ENCODE data around the gene CEPT1. TPM values are rescaled to one million over a fixed set of nuclear protein-coding genes. Genes with fewer than 3 reads are reported as not detected.
A peak's percentile ranks its signal among the peaks of the same experiment; 100 is the strongest.

CEPT1 gene
- total RNA-seq, 2 donors from 2014 or later = 16.9 to 26.0 TPM

DNA sequence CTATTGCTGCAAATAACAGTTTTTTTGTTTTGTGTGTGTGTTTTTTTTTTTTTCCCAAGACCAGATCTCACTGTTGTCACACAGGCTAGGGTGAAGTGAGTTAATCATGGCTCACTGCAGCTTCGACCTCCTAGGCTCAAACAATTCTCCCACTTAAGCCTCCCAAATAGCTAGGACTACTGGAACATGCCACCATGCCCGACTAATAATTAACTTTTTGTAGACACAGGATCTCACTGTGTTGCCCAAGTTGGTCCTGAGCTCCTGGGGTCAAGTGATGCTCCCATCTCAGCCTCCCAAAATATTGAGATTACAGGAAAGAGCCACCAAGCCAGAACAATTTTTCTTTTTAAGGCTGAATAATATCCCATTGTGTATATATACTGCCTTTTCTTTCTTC, 35.0 kb upstream of the CEPT1 start:
- intact Hi-C loops (cut with DNase I) = no loop called here
- Histone ChIP-seq H3K4me3 (no peak overlapping the region), H3K36me3 (replicated peaks in 1 of 2; ENCODE audit: insufficient read depth in 1 of 2, low read depth in 2 of 2) (no peaks in the 10 kb centered on the region), H3K27me3 (no peaks in the 10 kb centered on the region), H3K4me1 (peaks cover 1% of the 10 kb centered on the region), H3K27ac (no peak overlapping the region), H3K9me3 (no peaks in the 10 kb centered on the region)
- no peak for TF ChIP-seq POLR2A (IDR thresholded peaks at IDR 0.05)
- TF ChIP-seq, protein P1, sequence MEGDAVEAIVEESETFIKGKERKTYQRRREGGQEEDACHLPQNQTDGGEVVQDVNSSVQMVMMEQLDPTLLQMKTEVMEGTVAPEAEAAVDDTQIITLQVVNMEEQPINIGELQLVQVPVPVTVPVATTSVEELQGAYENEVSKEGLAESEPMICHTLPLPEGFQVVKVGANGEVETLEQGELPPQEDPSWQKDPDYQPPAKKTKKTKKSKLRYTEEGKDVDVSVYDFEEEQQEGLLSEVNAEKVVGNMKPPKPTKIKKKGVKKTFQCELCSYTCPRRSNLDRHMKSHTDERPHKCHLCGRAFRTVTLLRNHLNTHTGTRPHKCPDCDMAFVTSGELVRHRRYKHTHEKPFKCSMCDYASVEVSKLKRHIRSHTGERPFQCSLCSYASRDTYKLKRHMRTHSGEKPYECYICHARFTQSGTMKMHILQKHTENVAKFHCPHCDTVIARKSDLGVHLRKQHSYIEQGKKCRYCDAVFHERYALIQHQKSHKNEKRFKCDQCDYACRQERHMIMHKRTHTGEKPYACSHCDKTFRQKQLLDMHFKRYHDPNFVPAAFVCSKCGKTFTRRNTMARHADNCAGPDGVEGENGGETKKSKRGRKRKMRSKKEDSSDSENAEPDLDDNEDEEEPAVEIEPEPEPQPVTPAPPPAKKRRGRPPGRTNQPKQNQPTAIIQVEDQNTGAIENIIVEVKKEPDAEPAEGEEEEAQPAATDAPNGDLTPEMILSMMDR (IDR thresholded peaks at IDR 0.05) = no peak
- DNase-seq = no peak
- WGBS, 2 donors = 67% methylated on average over 2 of the region's 2 CpGs
- no peak for ATAC-seq

DNA sequence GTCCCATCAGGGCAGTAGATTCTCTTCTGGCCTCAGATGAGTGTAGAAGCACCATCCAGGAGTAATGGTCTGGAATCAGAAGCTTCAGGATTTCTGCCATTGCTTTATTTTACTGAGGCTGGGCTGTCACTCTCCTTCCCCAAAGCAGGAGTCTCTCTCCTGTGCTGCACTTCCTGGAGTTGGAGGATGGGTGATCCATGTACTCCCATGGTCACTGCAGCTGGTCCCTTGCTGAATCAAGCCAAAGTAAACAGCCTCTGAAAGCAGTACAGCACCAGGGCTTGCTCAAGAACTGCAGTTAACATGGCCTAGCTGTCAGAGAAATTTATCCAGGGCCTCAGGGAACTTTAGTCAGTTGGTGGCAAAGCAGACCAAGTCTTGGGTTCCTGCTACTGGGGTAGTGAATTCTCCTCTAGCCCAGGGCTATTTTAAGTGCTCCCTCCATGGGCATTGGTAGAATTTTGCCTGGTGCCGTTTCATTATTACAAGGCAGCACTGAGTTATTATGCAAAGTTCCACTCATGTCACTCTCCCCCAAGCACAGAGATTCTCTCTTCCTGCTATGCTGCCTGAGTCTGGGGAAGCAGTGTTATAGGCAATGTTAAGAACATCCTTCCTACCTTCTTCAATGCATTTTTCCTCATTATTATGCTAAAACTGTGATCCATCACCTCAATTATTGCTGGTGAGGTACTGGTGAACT, 29.7 kb upstream of the CEPT1 start:
- no peak for TF ChIP-seq POLR2A (IDR thresholded peaks at IDR 0.05)
- TF ChIP-seq, protein P1 (IDR thresholded peaks at IDR 0.05) = peak in 1 of 7 experiments; percentile 5
- WGBS, 2 donors = 71 to 94% methylated on average over 1 of the region's 1 CpG

DNA sequence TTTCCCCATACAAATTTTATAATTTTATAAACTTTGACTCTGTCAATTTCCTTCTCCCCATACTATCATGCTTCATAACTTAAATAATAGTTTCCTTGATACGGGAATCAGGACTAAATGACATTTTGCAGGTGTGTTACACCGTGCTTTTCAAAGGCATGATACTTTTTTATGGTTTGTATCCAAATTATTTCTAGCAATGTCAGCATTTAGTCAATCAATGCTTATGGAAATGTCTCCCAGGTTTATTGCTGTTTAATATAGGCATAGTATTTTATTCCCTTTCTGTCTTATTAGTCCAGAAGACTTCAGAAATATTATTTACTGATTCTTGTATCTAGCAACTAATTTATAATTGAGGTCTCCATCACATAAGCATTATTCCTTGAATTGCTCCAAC, 23.5 kb upstream of the CEPT1 start:
- ATAC-seq (no peak), DNase-seq (no peak)
- intact Hi-C loops (cut with DNase I) = no loop called here
- Histone ChIP-seq H3K4me3 (no peak overlapping the region), H3K27ac (no peak overlapping the region), H3K4me1 (no peaks in the 10 kb centered on the region), H3K9me3 (no peaks in the 10 kb centered on the region), H3K36me3 (replicated peaks in 1 of 2; ENCODE audit: insufficient read depth in 1 of 2, low read depth in 2 of 2) (peaks cover 7 to 9% of the 10 kb centered on the region in 2 donors), H3K27me3 (no peaks in the 10 kb centered on the region)
- WGBS, 2 donors = 97% methylated on average over 2 of the region's 2 CpGs
- TF ChIP-seq, protein P1 (IDR thresholded peaks at IDR 0.05) = no peak
- TF ChIP-seq POLR2A (IDR thresholded peaks at IDR 0.05) = no peak

More for the DNA sequence above, 29.7 kb upstream of the CEPT1 start:
- DNase-seq (peak; percentile 47 to 81 (median 71)), ATAC-seq (peak; percentile 59)
- intact Hi-C loops (cut with DNase I) = no loop called here
- Histone ChIP-seq H3K27me3 (no peaks in the 10 kb centered on the region), H3K27ac (peak overlapping the region in 1 of 4 donors; percentile 7), H3K4me3 (no peak overlapping the region), H3K4me1 (peaks cover 7% of the 10 kb centered on the region), H3K9me3 (no peaks in the 10 kb centered on the region), H3K36me3 (replicated peaks in 1 of 2; ENCODE audit: insufficient read depth in 1 of 2, low read depth in 2 of 2) (no peaks in the 10 kb centered on the region)

DNA sequence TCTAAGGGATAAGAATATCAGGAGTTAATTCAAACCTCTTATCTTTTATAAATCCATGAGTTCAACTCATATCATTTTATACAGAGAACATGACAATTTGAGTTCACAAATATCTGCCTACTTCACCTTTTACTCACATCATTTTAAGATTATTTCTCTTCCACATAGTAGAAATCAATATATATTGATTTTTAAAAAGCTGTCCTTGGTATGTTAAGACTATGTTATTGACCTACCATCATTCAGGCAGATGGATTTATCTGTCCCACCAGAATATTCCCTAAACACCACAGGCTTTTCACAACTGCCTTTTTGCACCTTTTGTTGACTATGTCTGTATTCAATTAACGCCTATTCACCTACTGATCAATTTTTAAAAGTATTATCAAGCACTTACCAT, 13.7 kb upstream of the CEPT1 start:
- intact Hi-C loops (cut with DNase I) = no loop called here
- H3K4me3 ChIP-seq = no peak overlapping the region
- WGBS, 2 donors = 90 to 96% methylated on average over 1 of the region's 1 CpG
- TF ChIP-seq, protein P1 (IDR thresholded peaks at IDR 0.05) = no peak
- no peak for TF ChIP-seq POLR2A (IDR thresholded peaks at IDR 0.05)
- H3K4me1 ChIP-seq = no peaks in the 10 kb centered on the region
- H3K9me3 ChIP-seq = no peaks in the 10 kb centered on the region
- H3K27me3 ChIP-seq = no peaks in the 10 kb centered on the region
- DNase-seq (no peak), ATAC-seq (no peak)
- no peak overlapping the region for H3K27ac ChIP-seq
- H3K36me3 ChIP-seq (replicated peaks in 1 of 2; ENCODE audit: insufficient read depth in 1 of 2, low read depth in 2 of 2) = peaks cover 0 to 7% of the 10 kb centered on the region in 2 donors

Data from body of pancreas (tissue), 4 donors.